DMS153 (cell line): ENCODE data around the gene NTHL1.
"Not testable (repeated sequence)": the region's sequence is repeated elsewhere in the genome, so short reads cannot be mapped to it uniquely, and the experiment has no call there.

Experiments
- DNase-seq: peaks from one replicate; lab custom pipeline; 2025; lab: John Stamatoyannopoulos, UW

The NTHL1 gene

DNA sequence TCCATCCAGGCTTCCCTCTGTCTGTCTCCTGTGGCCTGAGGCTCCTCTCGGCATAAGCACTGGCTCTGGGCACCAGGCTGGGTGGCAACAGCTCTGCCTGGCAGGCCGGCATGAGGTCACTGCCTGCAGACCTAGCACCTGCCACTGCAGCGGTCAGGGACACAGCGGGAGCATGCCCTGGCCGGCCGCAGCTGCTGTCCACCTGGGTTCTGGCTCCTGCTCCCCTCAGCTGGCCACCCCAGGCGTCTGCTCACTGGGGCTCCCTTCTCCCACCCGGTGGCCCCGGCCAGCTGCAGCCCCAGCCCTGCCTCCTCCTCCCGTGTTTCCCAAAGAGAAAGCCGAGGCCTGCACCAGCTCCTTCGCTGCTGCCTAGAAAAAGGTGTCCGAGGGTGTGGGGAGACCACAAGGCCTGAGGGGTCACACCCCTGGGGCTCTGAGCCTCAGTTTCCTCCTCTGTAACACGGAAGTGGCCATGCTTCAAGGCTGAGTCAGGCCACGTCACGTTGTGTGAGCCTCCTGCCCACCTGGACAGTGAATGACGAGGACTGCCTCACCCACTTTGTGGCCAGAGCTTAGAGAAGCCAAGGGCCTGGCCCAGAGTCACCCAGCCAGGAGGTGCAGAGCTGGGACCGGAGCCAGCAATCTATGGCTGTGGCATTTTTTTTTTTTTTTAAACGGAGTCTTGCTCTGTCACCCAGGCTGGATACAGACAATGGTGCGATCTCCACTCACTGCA is 6.7 kb downstream of the NTHL1 start:
- peak; percentile 48 for DNase-seq

DNA sequence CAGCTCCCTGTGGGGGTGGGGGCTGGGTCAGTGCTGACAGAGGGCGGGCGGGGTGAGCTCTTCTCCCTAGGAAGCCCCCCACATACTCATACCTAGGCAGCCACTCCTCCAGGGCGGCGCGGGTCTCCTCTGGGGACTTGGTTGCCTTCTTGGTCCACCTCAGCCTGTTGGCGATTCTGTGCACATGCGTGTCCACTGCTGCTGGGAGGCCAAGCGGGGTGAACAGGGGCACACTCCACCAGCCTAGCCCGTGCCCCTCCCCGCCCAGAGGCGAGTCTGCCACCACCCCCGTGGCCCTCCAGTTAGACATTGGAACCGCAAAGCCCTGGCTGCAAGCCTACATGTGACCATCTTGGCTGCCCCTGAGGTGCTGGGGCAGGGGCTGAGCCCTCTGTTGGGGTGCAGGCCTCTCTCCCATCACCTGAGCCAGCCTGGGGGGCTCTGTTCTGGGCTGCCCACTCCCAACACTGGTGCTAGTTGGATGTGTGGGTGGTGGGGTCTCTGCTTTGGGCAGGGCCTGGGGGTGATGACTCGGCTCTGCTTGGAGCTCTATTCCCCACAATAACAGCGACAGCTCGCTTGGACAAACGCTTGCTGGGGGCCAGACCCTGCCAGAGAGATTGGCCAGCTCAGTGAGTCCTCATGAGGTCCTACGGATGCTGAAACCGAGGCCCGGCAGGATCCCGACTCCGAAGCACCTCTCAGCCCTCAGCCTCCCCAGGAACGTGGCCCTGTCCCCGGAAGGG is 7.4 kb downstream of the NTHL1 start:
- DNase-seq: no peak

DNA sequence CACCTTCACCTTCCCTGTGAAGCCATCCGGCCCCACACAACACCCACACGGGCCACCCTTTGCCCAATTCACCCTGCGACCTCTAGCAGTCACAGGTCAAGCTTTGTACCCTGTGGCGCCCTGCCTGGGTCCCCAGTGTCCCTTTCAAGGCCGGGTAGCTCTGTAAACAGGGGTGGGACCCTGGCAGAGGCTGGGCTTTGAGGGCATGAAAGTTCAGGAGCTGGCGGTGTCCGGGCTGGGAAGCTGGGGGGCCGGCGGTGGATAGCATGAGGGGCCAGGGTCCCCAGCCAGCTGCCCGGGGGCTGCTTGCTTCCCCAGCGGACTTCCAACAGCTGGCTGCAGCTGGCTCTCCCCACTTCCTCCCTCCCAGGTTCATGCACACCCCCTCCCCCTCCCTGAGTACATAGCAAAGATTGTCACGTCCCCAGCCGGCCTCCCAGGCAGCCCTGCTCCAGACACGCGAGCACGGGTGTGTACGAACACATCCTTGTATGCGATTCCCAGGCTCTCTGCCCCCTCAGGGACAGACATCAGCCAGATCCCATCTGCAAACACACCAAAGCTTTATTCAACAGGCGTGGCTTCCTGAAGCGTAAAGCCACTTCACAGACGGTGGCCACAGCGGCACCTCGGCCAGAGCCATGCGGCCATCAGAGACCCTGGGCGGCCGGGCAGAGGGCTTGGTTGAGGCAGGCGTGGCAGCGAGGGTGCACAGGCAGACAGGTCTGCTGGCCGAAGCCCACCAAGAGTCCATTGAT is 8.2 kb downstream of the NTHL1 start:
- peak; percentile 79 for DNase-seq

DNA sequence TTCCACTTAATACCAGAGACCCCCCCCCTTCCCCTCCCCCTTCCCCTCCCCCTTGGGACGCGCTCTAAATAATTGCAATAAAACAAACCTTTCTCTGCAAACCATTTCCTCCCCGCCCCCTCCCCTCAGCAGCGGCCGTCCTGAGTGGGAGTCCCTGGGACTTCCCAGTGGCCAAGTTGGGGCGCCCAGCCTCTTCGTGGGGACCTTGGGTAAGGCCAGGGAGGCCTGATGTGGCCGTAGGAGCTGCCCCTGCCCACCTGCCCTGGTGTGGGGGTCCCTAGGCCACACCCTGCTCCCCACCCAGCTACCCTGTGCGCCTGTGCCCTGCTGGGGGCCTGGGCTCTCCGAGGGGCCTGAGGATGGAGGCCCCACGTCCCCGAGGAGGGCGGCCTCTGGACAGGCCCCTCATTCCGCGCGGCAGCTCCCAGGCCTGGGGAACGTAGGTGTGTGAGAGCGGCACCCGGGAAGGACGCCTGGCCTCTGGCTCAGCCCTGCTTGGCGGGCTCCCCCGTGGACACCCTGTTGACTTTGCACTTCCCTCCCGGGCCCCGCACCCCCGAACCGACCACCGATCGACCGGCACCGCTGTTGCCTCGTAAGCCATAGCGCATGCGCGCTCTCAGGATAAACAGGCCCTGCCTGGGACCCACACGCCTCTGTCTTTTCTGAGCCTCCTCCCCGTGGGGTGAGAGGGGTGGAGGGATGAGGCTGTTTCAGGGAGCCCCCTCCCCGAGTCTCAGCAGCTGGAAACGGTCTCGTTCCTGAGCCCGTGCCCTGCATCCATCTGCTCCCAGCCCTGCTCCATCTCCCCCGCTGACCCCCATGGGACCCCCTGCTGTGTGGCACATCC is 9.0 kb downstream of the NTHL1 start:
- no peak for DNase-seq

DNA sequence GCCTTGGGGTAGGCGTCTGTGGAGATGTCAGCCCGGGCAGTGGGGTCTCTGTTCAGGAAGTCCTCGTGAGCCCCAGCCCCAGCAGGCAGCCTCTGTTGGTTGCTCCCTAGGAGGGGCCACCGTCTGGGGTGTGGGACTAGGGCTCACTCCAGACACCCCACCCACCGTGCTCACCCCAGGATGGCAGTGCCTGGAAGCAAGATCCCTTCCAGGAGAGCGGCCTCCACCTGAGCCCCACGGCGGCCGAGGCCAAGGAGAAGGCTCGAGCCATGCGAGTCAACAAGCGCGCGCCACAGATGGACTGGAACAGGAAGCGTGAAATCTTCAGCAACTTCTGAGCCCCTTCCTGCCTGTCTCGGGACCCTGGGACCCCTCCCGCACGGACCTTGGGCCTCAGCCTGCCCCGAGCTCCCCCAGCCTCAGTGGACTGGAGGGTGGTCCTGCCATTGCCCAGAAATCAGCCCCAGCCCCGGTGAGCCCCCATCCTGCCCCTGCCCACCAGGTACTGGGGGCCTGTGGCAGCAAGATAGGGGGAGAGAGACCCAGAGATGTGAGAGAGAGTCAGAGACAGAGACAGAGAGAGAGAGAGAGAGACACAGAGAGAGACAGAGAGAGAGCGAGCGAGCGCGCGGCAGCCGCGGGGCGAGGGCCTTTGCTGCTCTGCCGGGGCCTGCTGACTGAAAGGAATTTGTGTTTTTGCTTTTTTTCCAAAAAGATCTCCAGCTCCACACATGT is 9.8 kb downstream of the NTHL1 start:
- DNase-seq: no peak

DNA sequence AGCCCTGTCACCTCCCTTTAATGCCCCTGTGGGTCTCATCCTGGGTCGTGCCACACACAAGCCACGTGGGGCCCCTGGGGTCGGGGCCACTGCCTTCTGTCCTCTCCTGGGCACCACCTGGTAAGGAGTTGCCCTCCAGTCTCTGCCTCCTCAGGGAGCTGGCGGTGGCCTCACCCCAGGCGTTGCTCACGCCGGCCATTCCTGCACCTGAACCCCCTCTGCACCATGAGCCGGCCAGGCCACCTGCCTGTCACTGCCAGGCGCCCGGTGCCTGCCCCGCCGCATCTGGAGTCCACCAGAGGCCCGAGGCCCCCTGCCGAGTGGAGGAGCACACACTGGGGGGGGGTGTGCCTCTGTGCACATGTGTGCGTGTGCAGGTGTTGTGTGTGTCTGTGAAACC is 10.5 kb downstream of the NTHL1 start:
- no peak for DNase-seq

DNA sequence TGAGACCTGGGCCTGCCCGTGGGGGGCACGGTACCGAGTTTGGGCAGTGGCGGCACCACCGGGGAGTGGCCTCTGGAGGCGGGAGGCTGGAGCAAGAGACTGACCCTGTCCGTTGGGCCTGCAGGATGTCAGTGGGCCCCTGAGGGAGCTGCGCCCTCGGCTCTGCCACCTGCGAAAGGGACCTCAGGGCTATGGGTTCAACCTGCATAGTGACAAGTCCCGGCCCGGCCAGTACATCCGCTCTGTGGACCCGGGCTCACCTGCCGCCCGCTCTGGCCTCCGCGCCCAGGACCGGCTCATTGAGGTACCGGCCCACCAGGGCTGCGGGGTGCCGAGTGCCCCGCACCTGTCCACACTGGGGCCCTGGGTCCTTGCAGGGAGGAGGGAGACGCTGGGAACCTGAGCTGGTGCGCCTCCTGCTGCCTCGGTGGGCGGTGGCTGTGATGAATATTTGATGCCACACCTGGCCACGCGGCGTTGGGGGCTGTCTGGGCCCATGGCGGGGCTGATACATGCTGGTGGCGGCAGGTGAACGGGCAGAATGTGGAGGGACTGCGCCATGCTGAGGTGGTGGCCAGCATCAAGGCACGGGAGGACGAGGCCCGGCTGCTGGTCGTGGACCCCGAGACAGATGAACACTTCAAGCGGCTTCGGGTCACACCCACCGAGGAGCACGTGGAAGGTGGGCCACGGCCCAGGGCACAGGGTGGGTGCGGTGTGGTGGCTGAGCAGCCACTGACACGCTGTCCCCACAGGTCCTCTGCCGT is 11.3 kb downstream of the NTHL1 start:
- no peak for DNase-seq

DNA sequence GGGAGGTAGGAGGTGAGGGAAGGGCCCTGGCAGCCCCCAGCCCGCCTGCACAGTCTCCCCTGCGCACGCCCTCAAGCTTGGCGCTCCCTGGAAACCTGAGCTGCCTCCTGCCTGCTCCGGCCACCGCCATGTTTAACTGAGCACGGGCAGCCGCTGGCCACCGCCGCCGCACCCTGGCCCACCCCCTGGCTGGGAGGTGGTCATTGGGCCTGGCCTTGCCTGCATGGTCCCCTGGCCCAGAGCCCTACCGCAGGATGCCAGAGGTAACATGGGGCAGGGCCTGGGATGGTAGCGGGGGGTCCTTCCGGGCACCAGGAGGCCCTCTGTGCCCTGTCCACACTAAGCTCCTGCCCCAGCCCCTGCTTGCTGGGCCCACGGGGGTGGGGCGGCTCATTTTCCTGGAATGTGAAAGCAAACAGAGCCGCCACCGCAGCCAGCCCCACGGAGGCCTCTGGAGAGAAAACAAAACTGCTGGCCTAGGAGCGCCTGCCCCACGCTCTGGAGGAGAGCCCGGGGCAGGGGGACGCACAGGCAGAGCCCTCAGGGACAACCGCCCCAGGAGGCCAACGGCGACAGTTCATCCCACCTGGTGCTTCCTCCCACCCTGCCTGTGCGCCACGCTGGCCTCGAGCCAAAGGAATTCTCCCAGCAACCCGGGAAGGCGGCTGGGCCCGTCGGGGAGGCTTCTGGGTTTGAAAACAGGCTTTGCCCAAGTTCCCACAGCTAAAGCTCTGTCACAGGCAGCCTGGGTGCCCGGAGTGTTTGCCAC is 12.0 kb downstream of the NTHL1 start:
- DNase-seq: peak; percentile 31

DNA sequence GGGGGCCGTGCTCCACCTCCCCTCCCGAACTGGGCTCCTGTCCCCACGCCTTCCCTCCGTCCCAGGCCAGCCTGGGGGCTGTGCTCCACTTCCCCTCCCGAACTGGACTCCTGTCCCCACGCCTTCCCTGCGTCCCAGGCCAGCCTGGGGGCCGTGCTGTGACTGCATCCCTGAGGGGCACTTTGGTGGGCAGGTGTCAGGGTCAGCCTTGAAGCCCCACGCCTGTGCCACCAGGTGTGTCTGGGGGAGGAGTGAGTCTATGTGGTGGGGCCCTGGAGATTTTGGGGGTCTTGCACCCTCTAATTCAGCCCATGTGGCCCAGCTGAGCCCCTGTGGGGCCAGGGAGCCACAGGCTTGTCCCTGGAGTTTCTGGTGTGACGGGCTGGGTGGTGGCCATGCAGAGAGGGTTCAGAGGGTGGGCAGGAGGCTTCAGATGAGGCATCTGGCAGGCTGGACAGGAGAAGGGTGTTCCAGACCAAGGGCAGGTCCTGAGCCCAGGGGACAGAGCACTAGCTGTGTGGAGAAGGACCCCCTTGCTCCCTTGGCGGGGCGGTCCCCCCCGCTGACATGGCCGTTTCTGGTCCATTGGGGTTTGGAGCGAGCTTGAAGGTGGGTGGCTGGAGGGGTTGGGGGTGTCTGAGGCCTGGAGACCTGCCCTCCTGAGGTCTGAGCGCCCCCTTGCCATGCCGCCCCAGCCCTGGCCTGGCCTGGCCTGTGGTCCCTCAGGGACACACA is 12.8 kb downstream of the NTHL1 start:
- no peak for DNase-seq

DNA sequence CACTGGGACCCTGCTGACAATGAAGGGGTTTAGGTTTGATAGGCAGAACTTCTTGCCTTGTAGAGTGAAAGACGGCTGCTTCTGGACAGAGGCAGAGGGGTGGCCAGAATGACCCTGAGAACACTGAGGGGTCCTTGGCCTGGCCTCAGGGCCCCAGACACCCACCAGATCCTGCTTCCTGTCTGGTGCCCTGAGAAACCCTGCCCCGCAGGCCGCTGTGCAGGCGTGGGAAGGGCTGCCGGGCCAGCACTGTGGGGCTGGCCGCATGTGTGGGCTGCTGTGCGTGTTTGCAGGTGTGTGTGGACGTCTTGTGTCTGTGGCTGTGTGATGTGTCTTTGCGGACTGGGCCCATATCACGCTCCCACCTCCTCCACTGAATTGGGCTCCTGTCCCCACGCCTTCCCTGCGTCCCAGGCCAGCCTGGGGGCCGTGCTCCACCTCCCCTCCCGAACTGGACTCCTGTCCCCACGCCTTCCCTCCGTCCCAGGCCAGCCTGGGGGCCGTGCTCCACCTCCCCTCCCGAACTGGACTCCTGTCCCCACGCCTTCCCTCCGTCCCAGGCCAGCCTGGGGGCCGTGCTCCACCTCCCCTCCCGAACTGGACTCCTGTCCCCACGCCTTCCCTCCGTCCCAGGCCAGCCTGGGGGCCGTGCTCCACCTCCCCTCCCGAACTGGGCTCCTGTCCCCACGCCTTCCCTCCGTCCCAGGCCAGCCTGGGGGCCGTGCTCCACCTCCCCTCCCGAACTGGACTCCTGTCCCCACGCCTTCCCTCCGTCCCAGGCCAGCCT is 13.5 kb downstream of the NTHL1 start:
- DNase-seq: not testable (repeated sequence)

DNA sequence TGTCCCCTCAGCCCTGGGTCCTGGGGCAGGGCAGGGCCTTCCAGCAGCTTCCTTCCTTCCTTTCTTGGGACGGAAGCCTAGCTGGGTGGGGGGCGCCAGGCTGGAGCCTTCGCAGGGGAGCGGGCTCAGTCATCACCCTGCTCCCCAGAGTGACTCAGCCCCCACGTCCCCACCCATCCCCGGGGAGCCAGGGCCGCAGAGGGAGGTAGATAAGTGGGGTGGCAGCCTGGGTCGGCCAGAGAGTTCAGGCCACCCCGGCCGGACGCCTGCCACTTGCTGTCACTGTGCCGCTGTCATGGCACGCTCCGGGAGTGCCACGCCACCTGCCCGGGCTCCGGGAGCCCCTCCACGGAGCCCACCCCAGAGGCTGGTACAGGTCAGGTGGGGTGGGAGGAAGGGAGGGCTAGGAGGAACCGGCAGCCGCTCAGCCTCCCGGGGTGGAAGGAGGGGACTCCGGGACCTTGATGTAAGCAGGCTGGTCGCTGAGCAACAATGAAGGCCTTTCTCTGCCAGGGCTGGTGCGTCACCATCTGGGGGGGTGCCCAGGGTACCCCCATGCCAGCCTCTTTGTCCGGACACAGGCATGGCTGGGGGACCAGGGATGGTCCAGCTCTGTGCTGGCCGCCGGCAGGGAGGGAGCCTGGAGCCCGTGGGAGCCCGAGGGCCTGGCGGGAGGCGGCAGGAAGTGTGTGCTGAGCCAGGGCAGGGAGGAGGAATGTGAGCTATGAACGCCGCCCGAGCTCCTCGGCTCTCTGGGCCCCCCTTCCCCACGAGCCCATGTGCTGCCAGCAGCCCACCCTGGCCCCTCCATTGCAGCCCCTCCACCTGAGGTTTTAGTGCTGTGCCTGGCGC is 14.4 kb downstream of the NTHL1 start:
- no peak for DNase-seq

DNA sequence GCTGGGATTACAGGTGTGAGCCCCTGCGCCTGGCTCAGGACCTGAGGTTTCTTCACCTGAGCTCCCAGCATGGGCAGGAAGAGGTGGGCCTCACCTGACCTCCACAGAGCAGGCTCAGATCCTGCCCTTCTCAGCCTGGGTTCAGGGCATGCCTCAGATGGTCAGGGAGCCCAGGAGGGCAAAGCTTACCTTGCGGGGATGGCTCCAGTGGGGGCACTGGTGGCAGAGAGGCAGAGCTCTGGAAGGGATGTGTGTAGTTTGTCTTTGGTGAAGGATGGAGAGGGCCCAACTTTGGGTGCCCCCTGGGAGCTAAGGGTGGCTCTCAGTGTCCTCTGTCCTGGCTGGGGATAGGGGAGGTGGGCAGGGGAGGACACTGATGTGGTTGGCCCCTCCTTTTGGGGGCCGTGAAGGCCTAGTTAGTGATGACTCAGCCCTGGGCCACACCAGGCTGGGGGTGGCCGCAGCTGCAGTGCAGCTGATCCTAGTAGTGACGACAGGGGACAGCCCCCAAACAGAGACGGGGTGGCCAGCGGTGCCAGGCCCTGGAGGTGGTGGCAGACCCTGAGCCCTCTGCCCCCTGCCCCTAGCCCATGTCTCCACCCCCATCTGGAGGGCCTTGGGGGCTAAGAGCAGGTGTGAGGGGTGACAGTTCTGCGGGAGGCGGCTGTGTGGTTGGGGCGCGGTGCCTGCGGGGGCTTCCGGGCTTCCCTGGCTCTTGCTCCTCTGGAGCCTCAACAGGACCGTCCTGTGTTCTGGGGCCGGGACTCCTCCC is 15.2 kb downstream of the NTHL1 start:
- DNase-seq: no peak

DNA sequence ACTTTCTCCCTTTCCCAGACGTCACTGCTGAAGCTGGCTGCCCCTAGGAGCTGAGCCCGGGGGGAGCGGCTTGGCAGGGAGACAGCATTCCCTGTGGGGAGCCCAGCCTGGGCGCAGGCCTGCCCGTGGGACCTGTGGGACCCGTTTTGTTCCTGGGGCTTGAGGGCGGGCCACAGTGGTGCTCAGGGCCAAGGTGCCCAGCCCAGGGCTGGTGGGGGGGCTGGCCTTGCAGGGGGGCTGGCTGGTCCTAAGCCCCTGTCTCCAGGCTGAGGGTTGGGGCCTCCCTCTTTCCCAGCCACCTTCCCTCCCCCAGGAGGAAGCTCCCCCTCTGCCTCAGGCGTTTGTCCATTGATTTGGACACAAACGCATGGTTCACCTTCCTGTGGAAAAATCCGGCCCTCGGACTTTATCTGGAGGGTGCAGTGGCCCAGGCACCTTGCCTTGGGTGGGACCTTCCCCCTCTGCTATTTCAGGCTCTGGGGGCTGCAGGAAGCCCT is 16.5 kb downstream of the NTHL1 start:
- DNase-seq: no peak

DNA sequence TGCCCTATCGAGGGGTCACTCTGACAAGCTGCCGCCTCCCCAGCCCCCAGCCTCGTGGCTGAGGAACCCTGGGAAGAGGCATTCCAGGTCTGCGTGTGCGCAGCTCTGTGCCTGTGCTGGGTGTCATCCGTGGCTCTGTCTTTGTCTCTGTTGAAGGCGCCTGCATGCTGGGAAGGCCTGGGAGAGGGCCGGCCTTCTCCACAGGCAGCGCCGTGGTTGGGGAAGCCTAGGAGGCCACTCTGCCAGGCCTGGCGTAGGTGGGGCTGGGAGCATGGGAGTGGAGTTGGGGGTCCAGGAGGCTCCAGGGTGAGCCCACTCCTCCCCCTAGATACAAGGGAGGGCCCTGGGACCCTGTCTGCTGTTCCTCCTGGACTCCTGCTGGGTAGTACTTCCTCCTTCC is 17.6 kb downstream of the NTHL1 start:
- no peak for DNase-seq

DNA sequence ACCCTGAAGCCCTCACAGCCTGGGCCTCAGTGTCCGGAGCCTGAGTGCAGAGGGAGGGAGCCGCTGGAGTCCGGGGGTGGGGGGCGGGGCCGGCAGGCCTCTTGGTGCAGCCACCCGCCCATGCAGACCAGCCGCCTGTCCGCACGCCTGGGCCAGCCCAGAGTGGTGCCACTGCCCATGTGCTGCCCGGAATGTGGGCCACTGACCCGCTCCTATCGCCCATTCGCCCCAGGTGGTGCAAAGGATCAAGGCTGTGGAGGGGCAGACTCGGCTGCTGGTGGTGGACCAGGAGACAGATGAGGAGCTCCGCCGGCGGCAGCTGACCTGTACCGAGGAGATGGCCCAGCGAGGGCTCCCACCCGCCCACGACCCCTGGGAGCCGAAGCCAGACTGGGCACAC is 18.3 kb downstream of the NTHL1 start:
- no peak for DNase-seq

DNA sequence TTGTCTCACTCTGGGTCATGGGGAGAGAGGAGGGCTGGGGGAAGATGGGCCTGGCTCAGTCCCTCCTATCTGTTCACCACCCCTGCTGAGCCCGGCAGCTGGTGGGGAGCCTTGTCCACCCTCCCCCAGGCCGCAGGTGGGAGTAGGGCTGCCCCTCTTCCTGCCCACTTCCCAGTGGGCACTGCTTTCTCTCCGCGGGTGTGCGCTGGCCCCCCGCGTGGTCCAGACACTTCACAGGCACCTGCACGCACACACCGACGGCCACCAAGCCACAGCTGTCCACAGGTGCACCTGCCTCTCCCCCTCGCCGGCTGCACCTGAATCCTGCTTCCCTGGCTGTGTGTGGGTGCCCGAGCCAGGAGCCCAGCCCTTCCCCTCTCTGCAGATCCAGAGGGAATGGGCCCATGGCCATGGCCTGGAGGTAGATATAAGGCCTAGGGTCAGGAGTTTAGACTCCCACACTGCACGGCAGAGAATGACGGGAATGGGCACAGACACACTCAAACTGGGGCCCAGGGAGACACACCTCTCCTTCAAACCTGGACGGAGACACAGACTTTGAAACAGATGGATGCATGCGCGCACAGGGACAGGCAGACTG is 18.9 kb downstream of the NTHL1 start:
- DNase-seq: no peak
